ENCODE measurements around the gene PKP2. TPM values are rescaled to one million over a fixed set of nuclear protein-coding genes. Genes with fewer than 3 reads are reported as not detected.

PKP2 gene
- total and polyA plus RNA-seq, 2 of the 13 experiments (the other 11 are each of a cell fraction or from before 2014, with no cell fraction given) = 15.1 to 25.3 TPM

- TF ChIP-seq, protein P1, sequence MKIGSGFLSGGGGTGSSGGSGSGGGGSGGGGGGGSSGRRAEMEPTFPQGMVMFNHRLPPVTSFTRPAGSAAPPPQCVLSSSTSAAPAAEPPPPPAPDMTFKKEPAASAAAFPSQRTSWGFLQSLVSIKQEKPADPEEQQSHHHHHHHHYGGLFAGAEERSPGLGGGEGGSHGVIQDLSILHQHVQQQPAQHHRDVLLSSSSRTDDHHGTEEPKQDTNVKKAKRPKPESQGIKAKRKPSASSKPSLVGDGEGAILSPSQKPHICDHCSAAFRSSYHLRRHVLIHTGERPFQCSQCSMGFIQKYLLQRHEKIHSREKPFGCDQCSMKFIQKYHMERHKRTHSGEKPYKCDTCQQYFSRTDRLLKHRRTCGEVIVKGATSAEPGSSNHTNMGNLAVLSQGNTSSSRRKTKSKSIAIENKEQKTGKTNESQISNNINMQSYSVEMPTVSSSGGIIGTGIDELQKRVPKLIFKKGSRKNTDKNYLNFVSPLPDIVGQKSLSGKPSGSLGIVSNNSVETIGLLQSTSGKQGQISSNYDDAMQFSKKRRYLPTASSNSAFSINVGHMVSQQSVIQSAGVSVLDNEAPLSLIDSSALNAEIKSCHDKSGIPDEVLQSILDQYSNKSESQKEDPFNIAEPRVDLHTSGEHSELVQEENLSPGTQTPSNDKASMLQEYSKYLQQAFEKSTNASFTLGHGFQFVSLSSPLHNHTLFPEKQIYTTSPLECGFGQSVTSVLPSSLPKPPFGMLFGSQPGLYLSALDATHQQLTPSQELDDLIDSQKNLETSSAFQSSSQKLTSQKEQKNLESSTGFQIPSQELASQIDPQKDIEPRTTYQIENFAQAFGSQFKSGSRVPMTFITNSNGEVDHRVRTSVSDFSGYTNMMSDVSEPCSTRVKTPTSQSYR (CRISPR knock-in tag; IDR thresholded peaks at IDR 0.05; ENCODE audit: borderline replicate concordance) = no peak
- TF ChIP-seq SALL2 (CRISPR knock-in tag; IDR thresholded peaks at IDR 0.05) = no peak
- TF ChIP-seq, protein P2, sequence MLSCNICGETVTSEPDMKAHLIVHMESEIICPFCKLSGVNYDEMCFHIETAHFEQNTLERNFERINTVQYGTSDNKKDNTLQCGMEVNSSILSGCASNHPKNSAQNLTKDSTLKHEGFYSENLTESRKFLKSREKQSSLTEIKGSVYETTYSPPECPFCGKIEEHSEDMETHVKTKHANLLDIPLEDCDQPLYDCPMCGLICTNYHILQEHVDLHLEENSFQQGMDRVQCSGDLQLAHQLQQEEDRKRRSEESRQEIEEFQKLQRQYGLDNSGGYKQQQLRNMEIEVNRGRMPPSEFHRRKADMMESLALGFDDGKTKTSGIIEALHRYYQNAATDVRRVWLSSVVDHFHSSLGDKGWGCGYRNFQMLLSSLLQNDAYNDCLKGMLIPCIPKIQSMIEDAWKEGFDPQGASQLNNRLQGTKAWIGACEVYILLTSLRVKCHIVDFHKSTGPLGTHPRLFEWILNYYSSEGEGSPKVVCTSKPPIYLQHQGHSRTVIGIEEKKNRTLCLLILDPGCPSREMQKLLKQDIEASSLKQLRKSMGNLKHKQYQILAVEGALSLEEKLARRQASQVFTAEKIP (CRISPR knock-in tag; IDR thresholded peaks at IDR 0.05; ENCODE audit: borderline replicate concordance) = no peak
- TF ChIP-seq ZFP36L1 (CRISPR knock-in tag; IDR thresholded peaks at IDR 0.05) = no peak
- TF ChIP-seq, protein P3, sequence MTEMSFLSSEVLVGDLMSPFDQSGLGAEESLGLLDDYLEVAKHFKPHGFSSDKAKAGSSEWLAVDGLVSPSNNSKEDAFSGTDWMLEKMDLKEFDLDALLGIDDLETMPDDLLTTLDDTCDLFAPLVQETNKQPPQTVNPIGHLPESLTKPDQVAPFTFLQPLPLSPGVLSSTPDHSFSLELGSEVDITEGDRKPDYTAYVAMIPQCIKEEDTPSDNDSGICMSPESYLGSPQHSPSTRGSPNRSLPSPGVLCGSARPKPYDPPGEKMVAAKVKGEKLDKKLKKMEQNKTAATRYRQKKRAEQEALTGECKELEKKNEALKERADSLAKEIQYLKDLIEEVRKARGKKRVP (CRISPR knock-in tag; IDR thresholded peaks at IDR 0.05) = no peak; a peak in 1 of 4 replicates
- peak; percentile 90; the same call in 1 of the 2 replicates for TF ChIP-seq ZNF550 (CRISPR knock-in tag; IDR thresholded peaks at IDR 0.05; ENCODE audit: borderline replicate concordance)
- TF ChIP-seq, protein P4, sequence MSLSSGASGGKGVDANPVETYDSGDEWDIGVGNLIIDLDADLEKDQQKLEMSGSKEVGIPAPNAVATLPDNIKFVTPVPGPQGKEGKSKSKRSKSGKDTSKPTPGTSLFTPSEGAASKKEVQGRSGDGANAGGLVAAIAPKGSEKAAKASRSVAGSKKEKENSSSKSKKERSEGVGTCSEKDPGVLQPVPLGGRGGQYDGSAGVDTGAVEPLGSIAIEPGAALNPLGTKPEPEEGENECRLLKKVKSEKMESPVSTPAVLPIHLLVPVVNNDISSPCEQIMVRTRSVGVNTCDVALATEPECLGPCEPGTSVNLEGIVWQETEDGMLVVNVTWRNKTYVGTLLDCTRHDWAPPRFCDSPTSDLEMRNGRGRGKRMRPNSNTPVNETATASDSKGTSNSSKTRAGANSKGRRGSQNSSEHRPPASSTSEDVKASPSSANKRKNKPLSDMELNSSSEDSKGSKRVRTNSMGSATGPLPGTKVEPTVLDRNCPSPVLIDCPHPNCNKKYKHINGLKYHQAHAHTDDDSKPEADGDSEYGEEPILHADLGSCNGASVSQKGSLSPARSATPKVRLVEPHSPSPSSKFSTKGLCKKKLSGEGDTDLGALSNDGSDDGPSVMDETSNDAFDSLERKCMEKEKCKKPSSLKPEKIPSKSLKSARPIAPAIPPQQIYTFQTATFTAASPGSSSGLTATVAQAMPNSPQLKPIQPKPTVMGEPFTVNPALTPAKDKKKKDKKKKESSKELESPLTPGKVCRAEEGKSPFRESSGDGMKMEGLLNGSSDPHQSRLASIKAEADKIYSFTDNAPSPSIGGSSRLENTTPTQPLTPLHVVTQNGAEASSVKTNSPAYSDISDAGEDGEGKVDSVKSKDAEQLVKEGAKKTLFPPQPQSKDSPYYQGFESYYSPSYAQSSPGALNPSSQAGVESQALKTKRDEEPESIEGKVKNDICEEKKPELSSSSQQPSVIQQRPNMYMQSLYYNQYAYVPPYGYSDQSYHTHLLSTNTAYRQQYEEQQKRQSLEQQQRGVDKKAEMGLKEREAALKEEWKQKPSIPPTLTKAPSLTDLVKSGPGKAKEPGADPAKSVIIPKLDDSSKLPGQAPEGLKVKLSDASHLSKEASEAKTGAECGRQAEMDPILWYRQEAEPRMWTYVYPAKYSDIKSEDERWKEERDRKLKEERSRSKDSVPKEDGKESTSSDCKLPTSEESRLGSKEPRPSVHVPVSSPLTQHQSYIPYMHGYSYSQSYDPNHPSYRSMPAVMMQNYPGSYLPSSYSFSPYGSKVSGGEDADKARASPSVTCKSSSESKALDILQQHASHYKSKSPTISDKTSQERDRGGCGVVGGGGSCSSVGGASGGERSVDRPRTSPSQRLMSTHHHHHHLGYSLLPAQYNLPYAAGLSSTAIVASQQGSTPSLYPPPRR (CRISPR knock-in tag; IDR thresholded peaks at IDR 0.05; ENCODE audit: borderline replicate concordance) = no peak
- peak; percentile 32; the same call in 1 of the 2 replicates for TF ChIP-seq IRF9 (CRISPR knock-in tag; IDR thresholded peaks at IDR 0.05; ENCODE audit: borderline replicate concordance)
- TF ChIP-seq ISL2 (CRISPR knock-in tag; IDR thresholded peaks at IDR 0.05) = no peak
- no peak for TF ChIP-seq ZNF337 (CRISPR knock-in tag; IDR thresholded peaks at IDR 0.05; ENCODE audit: borderline replicate concordance, low read depth)
- TF ChIP-seq IRF2 (CRISPR knock-in tag; IDR thresholded peaks at IDR 0.05) = no peak; the same call in 1 of the 2 replicates
- TF ChIP-seq KLF9 (CRISPR knock-in tag; IDR thresholded peaks at IDR 0.05; ENCODE audit: low read depth) = no peak
- 0 out of 2 replicates have a peak, but pooled peaks have one; percentile 51 for TF ChIP-seq ZNF558 (CRISPR knock-in tag; IDR thresholded peaks at IDR 0.05; ENCODE audit: borderline replicate concordance)
- TF ChIP-seq, protein P5, sequence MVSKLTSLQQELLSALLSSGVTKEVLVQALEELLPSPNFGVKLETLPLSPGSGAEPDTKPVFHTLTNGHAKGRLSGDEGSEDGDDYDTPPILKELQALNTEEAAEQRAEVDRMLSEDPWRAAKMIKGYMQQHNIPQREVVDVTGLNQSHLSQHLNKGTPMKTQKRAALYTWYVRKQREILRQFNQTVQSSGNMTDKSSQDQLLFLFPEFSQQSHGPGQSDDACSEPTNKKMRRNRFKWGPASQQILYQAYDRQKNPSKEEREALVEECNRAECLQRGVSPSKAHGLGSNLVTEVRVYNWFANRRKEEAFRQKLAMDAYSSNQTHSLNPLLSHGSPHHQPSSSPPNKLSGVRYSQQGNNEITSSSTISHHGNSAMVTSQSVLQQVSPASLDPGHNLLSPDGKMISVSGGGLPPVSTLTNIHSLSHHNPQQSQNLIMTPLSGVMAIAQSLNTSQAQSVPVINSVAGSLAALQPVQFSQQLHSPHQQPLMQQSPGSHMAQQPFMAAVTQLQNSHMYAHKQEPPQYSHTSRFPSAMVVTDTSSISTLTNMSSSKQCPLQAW (CRISPR knock-in tag; IDR thresholded peaks at IDR 0.05) = peak; percentile 76; the same call in 1 of the 2 replicates
- TF ChIP-seq ZSCAN30 (CRISPR knock-in tag; IDR thresholded peaks at IDR 0.05) = no peak
Measured at GRCh38 chr12:32755051-32755653, 141.4 kb downstream of the PKP2 start (continued).
